HCT116 (cell line): ENCODE measurements around the gene GLT6D1. TPM values are rescaled to one million over a fixed set of nuclear protein-coding genes. Genes with fewer than 3 reads are reported as not detected.

Experiments used
- ATAC-seq: fragments of 200-7000 bp; cut with Tn5 transposase; 2 replicates; pipeline ENCODE4 v1.9.1; 2020; ENCODE audit warnings: mild to moderate bottlenecking, moderate library complexity
- BruUV-seq: library from RNA; stranded (reverse); fragments of 400-500 nt; replicated peaks from 2 replicates; lab custom pipeline; 2021; lab: Mats Ljungman, UMichigan
- CTCF ChIA-PET: fragments of 300-600 bp; sonication (Branson Sonifier 250); formaldehyde crosslinking; loops from one replicate; lab custom pipeline; 2021; ENCODE audit warnings: antibody characterized with exemption; lab: Charles Lee
- POLR2A ChIA-PET: fragments of 300-600, 350-600 bp; sonication (Branson Sonifier 250); formaldehyde crosslinking; loops from one replicate; lab custom pipeline; 2021; ENCODE audit warnings: antibody characterized with exemption; lab: Charles Lee
- RAD21 ChIA-PET, 2 experiments: fragments of 300-600 bp; sonication (Branson Sonifier 250); formaldehyde crosslinking; loops; one replicate each; lab custom pipeline; 2023; ENCODE audit warnings: low total read pairs in 2 of 2; ENCODE audit not compliant: uncharacterized antibody in 2 of 2, unreplicated experiment in 2 of 2, low non-redundant PET in 1 of 2; lab: Charles Lee
- DNase-seq: peaks from one replicate; pipeline ENCODE4 v3.0.0-alpha.2; 2010; ENCODE audit warnings: low read depth, low spot score
- H2AFZ ChIP-seq: fragments of 200-600 bp; shearing (Covaris generic), sonication (generic); 2 replicates; pipeline ENCODE4 v1.6.1; 2017; ENCODE audit warnings: low read depth, mixed run types, mixed read lengths, antibody characterized with exemption, low read length; ENCODE audit not compliant: poor library complexity, severe bottlenecking
- H3K27ac ChIP-seq: 2 replicates; pipeline ENCODE4 v1.5.1; 2012; ENCODE audit warnings: low read depth, low read length
- H3K27me3 ChIP-seq: fragments of 200-600 bp; sonication (generic); 2 replicates; pipeline ENCODE4 v1.6.1; 2016; ENCODE audit warnings: mixed run types, low read length, mixed read lengths; ENCODE audit not compliant: insufficient read depth
- H3K36me3 ChIP-seq, 2 experiments: fragments of 200-500 bp in 1 of 2; fragments of 200-600 bp in 1 of 2; sonication (Bioruptor generic) in 1 of 2; sonication (generic) in 1 of 2; 2 replicates each; pipeline versions ENCODE4 v1.5.1 to v1.6.1; 2014 to 2016; ENCODE audit warnings: low read length in 2 of 2, inconsistent platforms in 1 of 2, mixed read lengths in 1 of 2, mixed run types in 1 of 2; ENCODE audit not compliant: insufficient read depth in 2 of 2, control insufficient read depth in 1 of 2
- H3K4me1 ChIP-seq, 2 experiments: fragments of 200-600 bp in 1 of 2; sonication (generic) in 1 of 2; 2 replicates each; pipeline versions ENCODE4 v1.5.1 to v1.6.1; 2012 to 2017; ENCODE audit warnings: low read length in 2 of 2, inconsistent platforms in 1 of 2, mild to moderate bottlenecking in 1 of 2, mixed read lengths in 1 of 2, mixed run types in 1 of 2, moderate library complexity in 1 of 2; ENCODE audit not compliant: insufficient read depth in 2 of 2, control insufficient read depth in 1 of 2
- H3K4me2 ChIP-seq: fragments of 200-600 bp; sonication (generic); 2 replicates; pipeline ENCODE4 v1.6.1; 2017; ENCODE audit warnings: mixed run types, low read length, mixed read lengths
- H3K4me3 ChIP-seq, 2 experiments: fragments of 200-600 bp in 1 of 2; sonication (generic) in 1 of 2; replicated peaks in 1 of 2; 2 replicates each; pipeline ENCODE4 v1.5.1; 2011 to 2016; ENCODE audit warnings: low read length in 2 of 2, control low read depth in 1 of 2, low read depth in 1 of 2, mild to moderate bottlenecking in 1 of 2, mixed read lengths in 1 of 2, mixed run types in 1 of 2
- H3K79me2 ChIP-seq: fragments of 200-600 bp; sonication (generic); 2 replicates; pipeline ENCODE4 v1.6.1; 2017; ENCODE audit warnings: mild to moderate bottlenecking, mixed run types, low read length, moderate library complexity, mixed read lengths; ENCODE audit not compliant: insufficient read depth
- H3K9ac ChIP-seq: fragments of 200-600 bp; sonication (generic); 2 replicates; pipeline ENCODE4 v1.6.1; 2016; ENCODE audit warnings: low read length, mixed read lengths
- H3K9me2 ChIP-seq: fragments of 200-600 bp; sonication (generic), shearing (Covaris generic); 2 replicates; pipeline ENCODE4 v1.6.1; 2017; ENCODE audit warnings: mixed run types, mild to moderate bottlenecking, moderate library complexity; ENCODE audit not compliant: insufficient read depth
- H3K9me3 ChIP-seq, 2 experiments: fragments of 200-500 bp in 1 of 2; fragments of 200-600 bp in 1 of 2; sonication (Bioruptor generic) in 1 of 2; sonication (generic) in 1 of 2; 2 replicates each; pipeline ENCODE4 v1.6.1; 2014 to 2017; ENCODE audit warnings: low read length in 2 of 2, mixed read lengths in 2 of 2, inconsistent platforms in 1 of 2, low read depth in 1 of 2, mild to moderate bottlenecking in 1 of 2, mixed run types in 1 of 2, moderate library complexity in 1 of 2; ENCODE audit not compliant: control insufficient read depth in 1 of 2, insufficient read depth in 1 of 2
- H4K20me1 ChIP-seq: fragments of 200-600 bp; sonication (generic), shearing (Covaris generic); 2 replicates; pipeline ENCODE4 v1.6.1; 2017; ENCODE audit warnings: mixed run types, mild to moderate bottlenecking, moderate library complexity; ENCODE audit not compliant: insufficient read depth
- CBX3 ChIP-seq: IDR thresholded peaks from 2 replicates; pipeline ENCODE4 v1.6.1; 2012; ENCODE audit warnings: low read depth
- EGR1 ChIP-seq: IDR thresholded peaks from 2 replicates; pipeline ENCODE4 v1.6.1; 2012; ENCODE audit warnings: low read depth
- ELF1 ChIP-seq: IDR thresholded peaks from 2 replicates; pipeline ENCODE4 v1.6.1; 2012; ENCODE audit warnings: low read depth, borderline replicate concordance
- FOSL1 ChIP-seq: IDR thresholded peaks from 2 replicates; pipeline ENCODE4 v1.6.1; 2012; ENCODE audit warnings: low read depth
- JUND ChIP-seq: IDR thresholded peaks from 2 replicates; pipeline ENCODE4 v1.6.1; 2012
- POLR2A ChIP-seq: IDR thresholded peaks from 2 replicates; pipeline ENCODE4 v1.7.0; 2011; ENCODE audit warnings: borderline replicate concordance; ENCODE audit not compliant: insufficient read depth, insufficient read length; ENCODE audit errors: extremely low read depth
- RAD21 ChIP-seq: IDR thresholded peaks from 2 replicates; pipeline ENCODE4 v1.6.1; 2012; ENCODE audit warnings: low read depth, mild to moderate bottlenecking
- SIN3A ChIP-seq: IDR thresholded peaks from 2 replicates; pipeline ENCODE4 v1.6.1; 2012; ENCODE audit warnings: low read depth
- TCF7L2 ChIP-seq: IDR thresholded peaks from 2 replicates; pipeline ENCODE4 v1.7.0; 2011; ENCODE audit warnings: borderline replicate concordance, inconsistent platforms; ENCODE audit not compliant: insufficient read depth, insufficient read length; ENCODE audit errors: extremely low read depth
- YY1 ChIP-seq: IDR thresholded peaks from 2 replicates; pipeline ENCODE4 v1.6.1; 2011; ENCODE audit warnings: low read length, low read depth, moderate library complexity, mild to moderate bottlenecking; ENCODE audit not compliant: insufficient replicate concordance; ENCODE audit errors: extremely low read depth
- ZFX ChIP-seq: fragments of 450-650 bp; IDR thresholded peaks from 2 replicates; pipeline ENCODE4 v1.6.1; 2017
- ZNF274 ChIP-seq: fragments of 200-500 bp; sonication (Bioruptor generic); IDR thresholded peaks from 2 replicates; pipeline ENCODE4 v1.6.1; 2014; ENCODE audit warnings: mild to moderate bottlenecking, low read depth, low read length, inconsistent platforms
- intact Hi-C: fragments of 100-400 bp; cut with micrococcal nuclease; formaldehyde crosslinking; loops from 2 replicates; pipeline ENCODE4 v1.10.0; 2022
- total RNA-seq: library from RNA; stranded (reverse); gene quantifications from one replicate; pipeline ENCODE4 v1.2.1, GENCODE V29; 2021; ENCODE audit not compliant: unreplicated experiment
- TF ChIP-seq, protein P1 (sequence below), 3 experiments: fragments of 200-600 bp in 1 of 3; sonication (generic) in 1 of 3; IDR thresholded peaks in 2 of 3; conservative IDR thresholded peaks in 1 of 3; 2 replicates each; pipeline ENCODE4 v1.5.1; 2012 to 2017; ENCODE audit warnings: low read depth in 2 of 3, low read length in 2 of 3, antibody characterized with exemption in 1 of 3, borderline replicate concordance in 1 of 3, control low read depth in 1 of 3, mild to moderate bottlenecking in 1 of 3, mixed read lengths in 1 of 3, mixed run types in 1 of 3, moderate library complexity in 1 of 3; ENCODE audit not compliant: insufficient read depth in 1 of 3
- TF ChIP-seq, protein P2 (sequence below): IDR thresholded peaks from 2 replicates; pipeline ENCODE4 v1.6.1; 2012
- TF ChIP-seq, protein P3 (sequence below): IDR thresholded peaks from 2 replicates; pipeline ENCODE4 v1.6.1; 2012; ENCODE audit warnings: low read depth

Gene GLT6D1
- total RNA-seq, 1 experiment from 2014 or later, result not detected

DNA sequence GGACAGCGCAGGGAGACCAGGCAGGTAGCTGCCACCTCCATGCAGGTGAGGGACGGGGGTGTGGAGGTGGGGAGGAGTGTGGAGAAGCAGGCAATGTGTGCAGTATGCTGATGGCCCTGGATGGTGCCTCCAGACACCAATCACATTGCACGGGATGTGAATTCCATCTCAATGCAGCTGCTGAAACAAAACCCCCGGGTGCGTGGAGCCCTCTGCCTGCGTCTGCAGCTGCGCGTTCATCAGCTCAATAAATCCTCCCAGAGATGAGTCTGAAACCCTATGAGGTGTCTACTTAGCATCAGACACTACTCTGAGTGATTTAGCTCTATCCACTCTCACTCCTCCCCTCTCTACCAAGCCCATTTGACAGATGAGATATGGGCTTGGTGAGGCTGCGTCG, 49.7 kb upstream of the GLT6D1 start:
- H3K9ac ChIP-seq, result no peak overlapping the region
- DNase-seq, result no peak
- no peaks in the 10 kb centered on the region for H4K20me1 ChIP-seq
- TF ChIP-seq, protein P1, sequence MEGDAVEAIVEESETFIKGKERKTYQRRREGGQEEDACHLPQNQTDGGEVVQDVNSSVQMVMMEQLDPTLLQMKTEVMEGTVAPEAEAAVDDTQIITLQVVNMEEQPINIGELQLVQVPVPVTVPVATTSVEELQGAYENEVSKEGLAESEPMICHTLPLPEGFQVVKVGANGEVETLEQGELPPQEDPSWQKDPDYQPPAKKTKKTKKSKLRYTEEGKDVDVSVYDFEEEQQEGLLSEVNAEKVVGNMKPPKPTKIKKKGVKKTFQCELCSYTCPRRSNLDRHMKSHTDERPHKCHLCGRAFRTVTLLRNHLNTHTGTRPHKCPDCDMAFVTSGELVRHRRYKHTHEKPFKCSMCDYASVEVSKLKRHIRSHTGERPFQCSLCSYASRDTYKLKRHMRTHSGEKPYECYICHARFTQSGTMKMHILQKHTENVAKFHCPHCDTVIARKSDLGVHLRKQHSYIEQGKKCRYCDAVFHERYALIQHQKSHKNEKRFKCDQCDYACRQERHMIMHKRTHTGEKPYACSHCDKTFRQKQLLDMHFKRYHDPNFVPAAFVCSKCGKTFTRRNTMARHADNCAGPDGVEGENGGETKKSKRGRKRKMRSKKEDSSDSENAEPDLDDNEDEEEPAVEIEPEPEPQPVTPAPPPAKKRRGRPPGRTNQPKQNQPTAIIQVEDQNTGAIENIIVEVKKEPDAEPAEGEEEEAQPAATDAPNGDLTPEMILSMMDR (IDR thresholded peaks at IDR 0.05 in 2 of 3, conservative IDR thresholded peaks at IDR 0.05 in 1 of 3; ENCODE audit: borderline replicate concordance in 1 of 3, insufficient read depth in 1 of 3, low read depth in 2 of 3, low read length in 2 of 3), result no peak
- no peak for TF ChIP-seq TCF7L2
- TF ChIP-seq EGR1, result no peak
- TF ChIP-seq RAD21, result no peak
- TF ChIP-seq POLR2A, result no peak
- TF ChIP-seq ELF1, result no peak
- TF ChIP-seq ZNF274, result no peak
- TF ChIP-seq JUND, result no peak
- TF ChIP-seq YY1, result no peak
- TF ChIP-seq FOSL1, result no peak
- TF ChIP-seq, protein P2, sequence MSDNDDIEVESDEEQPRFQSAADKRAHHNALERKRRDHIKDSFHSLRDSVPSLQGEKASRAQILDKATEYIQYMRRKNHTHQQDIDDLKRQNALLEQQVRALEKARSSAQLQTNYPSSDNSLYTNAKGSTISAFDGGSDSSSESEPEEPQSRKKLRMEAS, result no peak
- TF ChIP-seq, protein P3, sequence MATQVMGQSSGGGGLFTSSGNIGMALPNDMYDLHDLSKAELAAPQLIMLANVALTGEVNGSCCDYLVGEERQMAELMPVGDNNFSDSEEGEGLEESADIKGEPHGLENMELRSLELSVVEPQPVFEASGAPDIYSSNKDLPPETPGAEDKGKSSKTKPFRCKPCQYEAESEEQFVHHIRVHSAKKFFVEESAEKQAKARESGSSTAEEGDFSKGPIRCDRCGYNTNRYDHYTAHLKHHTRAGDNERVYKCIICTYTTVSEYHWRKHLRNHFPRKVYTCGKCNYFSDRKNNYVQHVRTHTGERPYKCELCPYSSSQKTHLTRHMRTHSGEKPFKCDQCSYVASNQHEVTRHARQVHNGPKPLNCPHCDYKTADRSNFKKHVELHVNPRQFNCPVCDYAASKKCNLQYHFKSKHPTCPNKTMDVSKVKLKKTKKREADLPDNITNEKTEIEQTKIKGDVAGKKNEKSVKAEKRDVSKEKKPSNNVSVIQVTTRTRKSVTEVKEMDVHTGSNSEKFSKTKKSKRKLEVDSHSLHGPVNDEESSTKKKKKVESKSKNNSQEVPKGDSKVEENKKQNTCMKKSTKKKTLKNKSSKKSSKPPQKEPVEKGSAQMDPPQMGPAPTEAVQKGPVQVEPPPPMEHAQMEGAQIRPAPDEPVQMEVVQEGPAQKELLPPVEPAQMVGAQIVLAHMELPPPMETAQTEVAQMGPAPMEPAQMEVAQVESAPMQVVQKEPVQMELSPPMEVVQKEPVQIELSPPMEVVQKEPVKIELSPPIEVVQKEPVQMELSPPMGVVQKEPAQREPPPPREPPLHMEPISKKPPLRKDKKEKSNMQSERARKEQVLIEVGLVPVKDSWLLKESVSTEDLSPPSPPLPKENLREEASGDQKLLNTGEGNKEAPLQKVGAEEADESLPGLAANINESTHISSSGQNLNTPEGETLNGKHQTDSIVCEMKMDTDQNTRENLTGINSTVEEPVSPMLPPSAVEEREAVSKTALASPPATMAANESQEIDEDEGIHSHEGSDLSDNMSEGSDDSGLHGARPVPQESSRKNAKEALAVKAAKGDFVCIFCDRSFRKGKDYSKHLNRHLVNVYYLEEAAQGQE, result no peak
- no peak for TF ChIP-seq ZFX
- no peak for TF ChIP-seq CBX3
- no peak for TF ChIP-seq SIN3A
- no peak overlapping the region for H2AFZ ChIP-seq
- ChIA-PET POLR2A (no interaction called here), RAD21 (no interaction called here), CTCF (no interaction called here)
- H3K9me3 ChIP-seq, result no peaks in the 10 kb centered on the region
- no peak for ATAC-seq
- H3K27ac ChIP-seq, result no peak overlapping the region
- no peaks in the 10 kb centered on the region for H3K79me2 ChIP-seq
- intact Hi-C loops, result no loop called here
- no peak overlapping the region for H3K4me2 ChIP-seq
- H3K27me3 ChIP-seq, result no peaks in the 10 kb centered on the region
- BruUV-seq, result no TSS peak
- no peak overlapping the region for H3K4me3 ChIP-seq
- H3K36me3 ChIP-seq, result no peaks in the 10 kb centered on the region
- H3K9me2 ChIP-seq, result no peaks in the 10 kb centered on the region
- H3K4me1 ChIP-seq, result peaks cover 4 to 16% of the 10 kb centered on the region in 2 experiments; a peak in 3 of 4 replicates
